SK-N-SH (cell line): ENCODE measurements around the gene BTBD16. TPM values are rescaled to one million over a fixed set of nuclear protein-coding genes. Genes with fewer than 3 reads are reported as not detected.

Experiments
- CTCF ChIA-PET: fragments of 300-600, 350-600 bp; formaldehyde crosslinking; extraction: SDS; loops from one replicate; lab custom pipeline; 2021; lab: Yijun Ruan, JAX
- POLR2A ChIA-PET: fragments of 350-600 bp; sonication (Branson Sonifier 250); formaldehyde crosslinking; extraction: SDS; loops from one replicate; lab custom pipeline; 2020; ENCODE audit warnings: antibody characterized with exemption, inconsistent platforms; lab: Yijun Ruan, JAX
- DNase-seq: peaks from one replicate; pipeline ENCODE4 v3.0.0; 2012
- H2AFZ ChIP-seq: fragments of 200-600 bp; sonication (generic); 2 replicates; pipeline ENCODE4 v1.8.1; 2016; ENCODE audit warnings: antibody characterized with exemption, mild to moderate bottlenecking, low read depth
- H3F3A ChIP-seq: fragments of 200-600 bp; sonication (generic); replicated peaks from 2 replicates; pipeline ENCODE3; 2016; ENCODE audit warnings: antibody characterized with exemption, mild to moderate bottlenecking; ENCODE audit not compliant: insufficient read depth
- H3K27ac ChIP-seq, 2 experiments: fragments of 200-500 bp in 1 of 2; fragments of 200-600 bp in 1 of 2; sonication (Bioruptor generic) in 1 of 2; sonication (generic), shearing (Covaris generic) in 1 of 2; 2 replicates each; pipeline versions ENCODE4 v1.5.1 to v1.6.1; 2014 to 2016; ENCODE audit warnings: low read depth in 2 of 2, inconsistent platforms in 1 of 2, low read length in 1 of 2, mild to moderate bottlenecking in 1 of 2, mixed read lengths in 1 of 2
- H3K27me3 ChIP-seq: fragments of 200-600 bp; sonication (generic), shearing (Covaris generic); 2 replicates; pipeline ENCODE4 v1.6.1; 2016; ENCODE audit warnings: mixed run types; ENCODE audit not compliant: insufficient read depth
- H3K36me3 ChIP-seq, 2 experiments: fragments of 200-500 bp in 1 of 2; fragments of 200-600 bp in 1 of 2; sonication (Bioruptor generic) in 1 of 2; sonication (generic) in 1 of 2; replicated peaks in 1 of 2; 2 replicates each; pipeline versions ENCODE3 to v1.5.1; 2014 to 2016; ENCODE audit warnings: low read length in 1 of 2, mild to moderate bottlenecking in 1 of 2; ENCODE audit not compliant: insufficient read depth in 2 of 2, control insufficient read depth in 1 of 2
- H3K4me1 ChIP-seq, 2 experiments: fragments of 200-500 bp in 1 of 2; fragments of 200-600 bp in 1 of 2; sonication (Bioruptor generic) in 1 of 2; sonication (generic), shearing (Covaris generic) in 1 of 2; 2 replicates each; pipeline versions ENCODE4 v1.5.1 to v1.6.1; 2014 to 2016; ENCODE audit warnings: low read depth in 1 of 2, low read length in 1 of 2, mixed run types in 1 of 2; ENCODE audit not compliant: insufficient read depth in 2 of 2, control insufficient read depth in 1 of 2
- H3K4me2 ChIP-seq: fragments of 200-600 bp; sonication (generic), shearing (Covaris generic); 2 replicates; pipeline ENCODE4 v1.6.1; 2017; ENCODE audit warnings: mixed run types
- H3K4me3 ChIP-seq, 2 experiments: fragments of 200-500 bp in 1 of 2; fragments of 200-600 bp in 1 of 2; sonication (Bioruptor generic) in 1 of 2; sonication (generic), shearing (Covaris generic) in 1 of 2; 2 replicates each; pipeline versions ENCODE4 v1.5.1 to v1.8.1; 2014 to 2016; ENCODE audit warnings: low read depth in 2 of 2, inconsistent platforms in 1 of 2, low read length in 1 of 2, mild to moderate bottlenecking in 1 of 2, mixed read lengths in 1 of 2, moderate library complexity in 1 of 2
- H3K79me2 ChIP-seq: fragments of 200-600 bp; sonication (generic); 2 replicates; pipeline ENCODE4 v1.8.1; 2017; ENCODE audit warnings: mild to moderate bottlenecking; ENCODE audit not compliant: insufficient read depth
- H3K9ac ChIP-seq: fragments of 200-600 bp; sonication (generic); 2 replicates; pipeline ENCODE4 v1.6.1; 2017; ENCODE audit warnings: mixed run types
- H3K9me2 ChIP-seq: fragments of 200-600 bp; sonication (generic); 2 replicates; pipeline ENCODE4 v1.6.1; 2017; ENCODE audit warnings: mixed run types
- H3K9me3 ChIP-seq: fragments of 200-600 bp; sonication (generic); 2 replicates; pipeline ENCODE4 v1.6.1; 2017; ENCODE audit warnings: mixed run types, mild to moderate bottlenecking, moderate library complexity
- H4K20me1 ChIP-seq: fragments of 200-600 bp; sonication (generic); 2 replicates; pipeline ENCODE4 v1.6.1; 2017; ENCODE audit warnings: mild to moderate bottlenecking, mixed run types; ENCODE audit not compliant: insufficient read depth
- CTCF ChIP-seq: fragments of 200-600 bp; sonication (generic); IDR thresholded peaks from 2 replicates; pipeline ENCODE4 v1.6.1; 2017; ENCODE audit warnings: antibody characterized with exemption, mild to moderate bottlenecking, moderate library complexity
- ELF1 ChIP-seq: IDR thresholded peaks from 2 replicates; pipeline ENCODE4 v1.4.0; 2012
- FOSL2 ChIP-seq: IDR thresholded peaks from 2 replicates; pipeline ENCODE4 v1.4.0; 2012; ENCODE audit warnings: low read depth, mild to moderate bottlenecking, moderate library complexity, borderline replicate concordance
- FOXJ3 ChIP-seq: sonication (generic); formaldehyde crosslinking; IDR thresholded peaks from 2 replicates; pipeline ENCODE4 v1.5.1; 2020; ENCODE audit warnings: mild to moderate bottlenecking, missing genetic modification reagents
- FOXM1 ChIP-seq: IDR thresholded peaks from 2 replicates; pipeline ENCODE4 v1.4.0; 2012; ENCODE audit warnings: low read depth, mild to moderate bottlenecking
- GATA2 ChIP-seq: sonication (generic); formaldehyde crosslinking; IDR thresholded peaks from 2 replicates; pipeline ENCODE4 v1.5.0; 2020; ENCODE audit warnings: mild to moderate bottlenecking, missing genetic modification reagents
- POLR2AphosphoS5 ChIP-seq: IDR thresholded peaks from 2 replicates; pipeline ENCODE4 v1.6.1; 2012; ENCODE audit warnings: low read depth, low read length
- RAD21 ChIP-seq: IDR thresholded peaks from 2 replicates; pipeline ENCODE4 v1.6.1; 2012; ENCODE audit warnings: mild to moderate bottlenecking, low read length
- RXRA ChIP-seq: IDR thresholded peaks from 2 replicates; pipeline ENCODE4 v1.4.0; 2012; ENCODE audit warnings: low read depth, mild to moderate bottlenecking, borderline replicate concordance
- SIN3A ChIP-seq: IDR thresholded peaks from 2 replicates; pipeline ENCODE4 v1.6.1; 2012; ENCODE audit warnings: low read depth, mild to moderate bottlenecking, low read length, moderate library complexity, borderline replicate concordance
- SMC3 ChIP-seq: IDR thresholded peaks from 2 replicates; pipeline ENCODE4 v1.6.1; 2012; ENCODE audit warnings: low read depth, low read length, improper control_type of control experiment
- TAF1 ChIP-seq: IDR thresholded peaks from 2 replicates; pipeline ENCODE4 v1.6.1; 2012; ENCODE audit warnings: low read depth, mild to moderate bottlenecking, low read length, moderate library complexity, borderline replicate concordance
- TCF12 ChIP-seq: IDR thresholded peaks from 2 replicates; pipeline ENCODE4 v1.4.0; 2012
- USF1 ChIP-seq: IDR thresholded peaks from 2 replicates; pipeline ENCODE4 v1.4.0; 2012; ENCODE audit warnings: low read depth, borderline replicate concordance
- YY1 ChIP-seq: IDR thresholded peaks from 2 replicates; pipeline ENCODE4 v1.4.0; 2012; ENCODE audit warnings: low read depth, mild to moderate bottlenecking
- WGBS: methylation state at CpG from one replicate; pipeline ENCODE4 v1.1.6; 2017; ENCODE audit warnings: low lambda C conversion rate; 5-methylcytosine and 5-hydroxymethylcytosine counted together
- polyA plus RNA-seq, 3 experiments: library from polyadenylated mRNA; depleted of rRNA; stranded (reverse); fragments of >200 nt; gene quantifications; 2 replicates each; pipeline ENCODE4 v1.2.3, GENCODE V29; 2012
- TF ChIP-seq, protein P1 (sequence below): IDR thresholded peaks from 2 replicates; pipeline ENCODE4 v1.6.1; 2012; ENCODE audit warnings: mild to moderate bottlenecking, low read depth, low read length, moderate library complexity

The BTBD16 gene
- polyA plus RNA-seq, 1 of the 3 experiments (the other 2 are of a cell fraction), result not detected

DNA sequence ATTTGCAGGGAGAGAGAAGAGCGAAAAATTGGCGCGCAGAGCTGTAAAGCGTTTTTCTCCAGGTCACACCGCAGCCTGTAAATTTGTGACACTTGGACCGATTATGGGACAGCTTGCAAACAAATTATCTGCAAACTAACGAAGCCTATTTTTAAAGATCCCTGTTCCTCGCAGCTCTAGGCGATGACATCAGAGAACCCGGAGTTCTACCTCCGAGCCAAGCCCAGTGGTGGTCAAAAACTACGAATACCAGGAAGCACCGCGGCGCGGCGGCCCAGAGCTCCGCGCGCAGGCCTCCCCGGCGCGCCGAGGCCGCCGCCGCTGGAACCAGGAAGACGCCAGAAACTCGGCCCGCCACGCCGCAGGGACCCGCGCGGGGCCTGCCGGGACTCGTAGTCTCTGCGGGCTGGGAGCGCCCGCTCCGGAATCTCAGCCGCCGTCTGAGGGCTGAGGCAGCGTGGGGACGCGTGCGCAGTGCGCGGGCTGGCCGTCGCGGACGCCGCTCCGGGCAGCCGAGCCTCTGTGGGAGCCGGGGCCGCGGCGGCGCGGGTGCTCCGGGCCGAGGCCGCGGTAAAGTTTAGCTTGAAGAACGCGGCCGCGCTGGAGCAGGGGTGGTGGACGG, 103.3 kb downstream of the BTBD16 start, which contains the start of gene PLEKHA1 (continued):
- TF ChIP-seq, protein P1, sequence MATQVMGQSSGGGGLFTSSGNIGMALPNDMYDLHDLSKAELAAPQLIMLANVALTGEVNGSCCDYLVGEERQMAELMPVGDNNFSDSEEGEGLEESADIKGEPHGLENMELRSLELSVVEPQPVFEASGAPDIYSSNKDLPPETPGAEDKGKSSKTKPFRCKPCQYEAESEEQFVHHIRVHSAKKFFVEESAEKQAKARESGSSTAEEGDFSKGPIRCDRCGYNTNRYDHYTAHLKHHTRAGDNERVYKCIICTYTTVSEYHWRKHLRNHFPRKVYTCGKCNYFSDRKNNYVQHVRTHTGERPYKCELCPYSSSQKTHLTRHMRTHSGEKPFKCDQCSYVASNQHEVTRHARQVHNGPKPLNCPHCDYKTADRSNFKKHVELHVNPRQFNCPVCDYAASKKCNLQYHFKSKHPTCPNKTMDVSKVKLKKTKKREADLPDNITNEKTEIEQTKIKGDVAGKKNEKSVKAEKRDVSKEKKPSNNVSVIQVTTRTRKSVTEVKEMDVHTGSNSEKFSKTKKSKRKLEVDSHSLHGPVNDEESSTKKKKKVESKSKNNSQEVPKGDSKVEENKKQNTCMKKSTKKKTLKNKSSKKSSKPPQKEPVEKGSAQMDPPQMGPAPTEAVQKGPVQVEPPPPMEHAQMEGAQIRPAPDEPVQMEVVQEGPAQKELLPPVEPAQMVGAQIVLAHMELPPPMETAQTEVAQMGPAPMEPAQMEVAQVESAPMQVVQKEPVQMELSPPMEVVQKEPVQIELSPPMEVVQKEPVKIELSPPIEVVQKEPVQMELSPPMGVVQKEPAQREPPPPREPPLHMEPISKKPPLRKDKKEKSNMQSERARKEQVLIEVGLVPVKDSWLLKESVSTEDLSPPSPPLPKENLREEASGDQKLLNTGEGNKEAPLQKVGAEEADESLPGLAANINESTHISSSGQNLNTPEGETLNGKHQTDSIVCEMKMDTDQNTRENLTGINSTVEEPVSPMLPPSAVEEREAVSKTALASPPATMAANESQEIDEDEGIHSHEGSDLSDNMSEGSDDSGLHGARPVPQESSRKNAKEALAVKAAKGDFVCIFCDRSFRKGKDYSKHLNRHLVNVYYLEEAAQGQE, result no peak
- TF ChIP-seq RXRA (no peak), SIN3A (no peak; the same call in 1 of the 2 replicates), RAD21 (no peak), FOXM1 (no peak), SMC3 (no peak), ELF1 (peak; percentile 94)

- DNase-seq, result peak; percentile 80
Observed at GRCh38 chr10:122374859-122375678, 104.0 kb downstream of the BTBD16 start.

More at GRCh38 chr10:122374859-122375678, 104.0 kb downstream of the BTBD16 start:
- Histone ChIP-seq H2AFZ (peak overlapping the region; percentile 83), H3K9ac (peak overlapping the region; percentile 74), H3K9me3 (no peaks in the 10 kb centered on the region; the same call in 1 of the 2 replicates), H3K4me3 (peak overlapping the region; percentile 73 to 89), H3K36me3 (peaks cover 0 to 7% of the 10 kb centered on the region in 2 experiments), H3K4me2 (peak overlapping the region; percentile 81), H3K79me2 (peaks cover 46% of the 10 kb centered on the region), H3K27ac (peak overlapping the region; percentile 70 to 84), H3F3A (no peaks in the 10 kb centered on the region), H3K9me2 (no peaks in the 10 kb centered on the region), H3K27me3 (no peaks in the 10 kb centered on the region), H4K20me1 (0 out of 2 replicates have a peak, but pooled peaks cover 5% of the 10 kb centered on the region), H3K4me1 (peaks cover 2 to 5% of the 10 kb centered on the region in 2 experiments; a peak in 3 of 4 replicates)
- POLR2A ChIA-PET, result no interaction called here
- WGBS, result 4% methylated on average over 17 of the region's 89 CpGs
- TF ChIP-seq TAF1 (0 out of 2 replicates have a peak, but pooled peaks have one; percentile 7), FOSL2 (no peak), GATA2 (CRISPR knock-in tag) (no peak), CTCF (no peak), FOXM1 (no peak), FOXJ3 (CRISPR knock-in tag) (no peak), TCF12 (peak; percentile 13; the same call in 1 of the 2 replicates), SIN3A (peak; percentile 34; the same call in 1 of the 2 replicates), YY1 (no peak), RXRA (no peak), USF1 (no peak), POLR2AphosphoS5 (no peak)
- TF ChIP-seq, protein P1, result no peak
- CTCF ChIA-PET, result interaction anchor here (1.2 to 3.1 kb wide), 3 partner anchors 43 to 76 kb away, joined by 3 to 13 read pairs (median 6); no protein-coding TSS in a partner anchor
